Spleen (tissue), 11 donors: ENCODE data around the gene PEF1. TPM values are rescaled to one million over a fixed set of nuclear protein-coding genes. Genes with fewer than 3 reads are reported as not detected.

ENCODE experiments used
- DNase-seq: peaks from one replicate; pipeline ENCODE4 v3.0.0-alpha.2; 2020
- H3K27ac ChIP-seq, 8 donors: fragments of 200-600 bp; sonication (generic) in 7 of 8; 1 replicate in 4 of 8; 2 replicates in 4 of 8; pipeline versions ENCODE4 v1.5.0 to v1.8.0; 2016 to 2021; ENCODE audit warnings: inconsistent platforms in 4 of 8, mild to moderate bottlenecking in 4 of 8, moderate library complexity in 1 of 8
- H3K27me3 ChIP-seq, 7 donors: fragments of 200-600 bp; sonication (generic) in 6 of 7; replicated peaks in 1 of 7; 1 replicate in 4 of 7; 2 replicates in 3 of 7; pipeline versions ENCODE4 v1.5.0 to v1.8.0; 2016 to 2021; ENCODE audit warnings: inconsistent platforms in 3 of 7, mild to moderate bottlenecking in 1 of 7
- H3K36me3 ChIP-seq, 6 donors: fragments of 200-600 bp; sonication (generic) in 5 of 6; 1 replicate in 4 of 6; 2 replicates in 2 of 6; pipeline versions ENCODE4 v1.5.0 to v1.8.0; 2016 to 2021; ENCODE audit warnings: inconsistent platforms in 2 of 6
- H3K4me1 ChIP-seq, 6 donors: fragments of 200-600 bp; sonication (generic) in 5 of 6; 1 replicate in 3 of 6; 2 replicates in 3 of 6; pipeline versions ENCODE4 v1.5.0 to v1.8.0; 2016 to 2021; ENCODE audit warnings: inconsistent platforms in 3 of 6
- H3K4me3 ChIP-seq, 8 donors: fragments of 200-600 bp; sonication (generic) in 7 of 8; 1 replicate in 4 of 8; 2 replicates in 4 of 8; pipeline versions ENCODE4 v1.5.0 to v1.8.0; 2016 to 2021; ENCODE audit warnings: inconsistent platforms in 4 of 8, mild to moderate bottlenecking in 4 of 8, moderate library complexity in 2 of 8
- H3K9me3 ChIP-seq, 8 donors: fragments of 200-600 bp; sonication (generic) in 7 of 8; 1 replicate in 4 of 8; 2 replicates in 4 of 8; pipeline versions ENCODE4 v1.5.0 to v1.8.0; 2016 to 2021; ENCODE audit warnings: inconsistent platforms in 4 of 8
- POLR2A ChIP-seq, 3 donors: fragments of 450-650 bp; IDR thresholded peaks; one replicate each; pipeline ENCODE4 v1.5.1; 2017; ENCODE audit warnings: antibody characterized with exemption in 3 of 3, mild to moderate bottlenecking in 1 of 3
- POLR2AphosphoS5 ChIP-seq, 3 donors: sonication (generic); formaldehyde crosslinking; IDR thresholded peaks; one replicate each; pipeline ENCODE4 v1.5.1; 2017; ENCODE audit warnings: antibody characterized with exemption in 3 of 3
- WGBS, 5 donors: extraction: QIAGEN DNeasy Blood & Tissue Kit in 3 of 5; methylation state at CpG; one replicate each; pipeline versions ENCODE4 v1.1.5 to v1.1.7; 2013 to 2018; 5-methylcytosine and 5-hydroxymethylcytosine counted together
- intact Hi-C: fragments of 100-400 bp; cut with DNase I; formaldehyde crosslinking; loops from one replicate; pipeline ENCODE4 v1.15.0; 2023; ENCODE audit warnings: low total_unique reads
- polyA plus RNA-seq, 3 donors: library from polyadenylated mRNA; stranded (reverse); fragments of 200-250 nt; gene quantifications; one replicate each; pipeline ENCODE4 v1.2.1, GENCODE V29; 2013
- total RNA-seq, 7 donors: library from RNA; depleted of rRNA in 3 of 7; stranded (reverse); fragments of >200 nt in 3 of 7; fragmentation: NEBNext Ultra II Directional in 4 of 7; extraction: Animal tissue kit (Norgen Biotek cat#: 25700) in 4 of 7; gene quantifications; one replicate each; pipeline versions ENCODE4 v1.1.0 to v1.2.1, GENCODE V29; 2016 to 2021
- TF ChIP-seq, protein P1 (sequence below), 11 experiments: fragments of 200-600 bp in 7 of 11; fragments of 450-650 bp in 4 of 11; sonication (generic) in 4 of 11; IDR thresholded peaks in 8 of 11; conservative IDR thresholded peaks in 3 of 11; 1 replicate in 7 of 11; 2 replicates in 4 of 11; pipeline versions ENCODE4 v1.4.0 to v1.8.0; 2016 to 2021; ENCODE audit warnings: antibody characterized with exemption in 11 of 11, inconsistent platforms in 4 of 11, mild to moderate bottlenecking in 1 of 11
- donor health status: healthy with polysubstance abuse.
- donor health status: DM: no; HTN: no; CAD: no; lungs with moderate emphysema.
- donor health status: DM: no; HTN: no; CAD: no.
- donor health status: Bipolar disorder and iron deficiency.
- donor health status: healthy.
- donor health status: DM: no; HTN: no; CAD: no.
- donor health status: DM: yes; HTN: yes; CAD: no.

Gene PEF1
- total and polyA plus RNA-seq, 10 donors = 46.5 to 73.4 (median 55.7) TPM

GRCh38 chr1:31609514-31610118 is 35.1 kb downstream of the PEF1 start:
- H3K4me3 ChIP-seq = no peak overlapping the region
- intact Hi-C loops = no loop called here

GRCh38 chr1:31607360-31607759 is 37.3 kb downstream of the PEF1 start:
- Histone ChIP-seq H3K27me3 (no peaks in the 10 kb centered on the region), H3K36me3 (no peaks in the 10 kb centered on the region), H3K9me3 (no peaks in the 10 kb centered on the region), H3K27ac (no peak overlapping the region), H3K4me3 (no peak overlapping the region), H3K4me1 (no peaks in the 10 kb centered on the region)
- intact Hi-C loops = no loop called here
- no peak for DNase-seq
- 88 to 95% (median 93%) methylated on average over 5 of the region's 5 CpGs for WGBS, 5 donors
- TF ChIP-seq, protein P1, sequence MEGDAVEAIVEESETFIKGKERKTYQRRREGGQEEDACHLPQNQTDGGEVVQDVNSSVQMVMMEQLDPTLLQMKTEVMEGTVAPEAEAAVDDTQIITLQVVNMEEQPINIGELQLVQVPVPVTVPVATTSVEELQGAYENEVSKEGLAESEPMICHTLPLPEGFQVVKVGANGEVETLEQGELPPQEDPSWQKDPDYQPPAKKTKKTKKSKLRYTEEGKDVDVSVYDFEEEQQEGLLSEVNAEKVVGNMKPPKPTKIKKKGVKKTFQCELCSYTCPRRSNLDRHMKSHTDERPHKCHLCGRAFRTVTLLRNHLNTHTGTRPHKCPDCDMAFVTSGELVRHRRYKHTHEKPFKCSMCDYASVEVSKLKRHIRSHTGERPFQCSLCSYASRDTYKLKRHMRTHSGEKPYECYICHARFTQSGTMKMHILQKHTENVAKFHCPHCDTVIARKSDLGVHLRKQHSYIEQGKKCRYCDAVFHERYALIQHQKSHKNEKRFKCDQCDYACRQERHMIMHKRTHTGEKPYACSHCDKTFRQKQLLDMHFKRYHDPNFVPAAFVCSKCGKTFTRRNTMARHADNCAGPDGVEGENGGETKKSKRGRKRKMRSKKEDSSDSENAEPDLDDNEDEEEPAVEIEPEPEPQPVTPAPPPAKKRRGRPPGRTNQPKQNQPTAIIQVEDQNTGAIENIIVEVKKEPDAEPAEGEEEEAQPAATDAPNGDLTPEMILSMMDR (IDR thresholded peaks at IDR 0.05 in 8 of 11, conservative IDR thresholded peaks at IDR 0.05 in 3 of 11) = no peak
- TF ChIP-seq POLR2A (IDR thresholded peaks at IDR 0.05) (no peak), POLR2AphosphoS5 (IDR thresholded peaks at IDR 0.05) (no peak)

More at GRCh38 chr1:31609514-31610118, 35.1 kb downstream of the PEF1 start:
- no peaks in the 10 kb centered on the region for H3K36me3 ChIP-seq
- DNase-seq = no peak
- no peak overlapping the region for H3K27ac ChIP-seq
- no peaks in the 10 kb centered on the region for H3K9me3 ChIP-seq
- WGBS, 5 donors = 2 to 16% (median 5%) methylated on average over 1 of the region's 1 CpG
- H3K27me3 ChIP-seq = no peaks in the 10 kb centered on the region
- no peak for TF ChIP-seq POLR2A (IDR thresholded peaks at IDR 0.05)
- no peak for TF ChIP-seq POLR2AphosphoS5 (IDR thresholded peaks at IDR 0.05)
- TF ChIP-seq, protein P1 (IDR thresholded peaks at IDR 0.05 in 8 of 11, conservative IDR thresholded peaks at IDR 0.05 in 3 of 11) = no peak
- no peaks in the 10 kb centered on the region for H3K4me1 ChIP-seq

- H3K27ac ChIP-seq = peak overlapping the region in 1 of 8 donors; percentile 7
- WGBS, 5 donors = 65 to 81% (median 70%) methylated on average over 4 of the region's 4 CpGs
- H3K36me3 ChIP-seq = no peaks in the 10 kb centered on the region
- intact Hi-C loops = no loop called here
- no peak for DNase-seq
- H3K27me3 ChIP-seq = no peaks in the 10 kb centered on the region
- H3K4me3 ChIP-seq = no peak overlapping the region
- H3K4me1 ChIP-seq = no peaks in the 10 kb centered on the region
- no peaks in the 10 kb centered on the region for H3K9me3 ChIP-seq
- no peak for TF ChIP-seq POLR2AphosphoS5 (IDR thresholded peaks at IDR 0.05)
- TF ChIP-seq POLR2A (IDR thresholded peaks at IDR 0.05) = no peak
- TF ChIP-seq, protein P1 (IDR thresholded peaks at IDR 0.05 in 8 of 11, conservative IDR thresholded peaks at IDR 0.05 in 3 of 11) = no peak
These were observed 38.7 kb downstream of the PEF1 start for GRCh38 chr1:31605908-31606427.

GRCh38 chr1:31602081-31602480 is 42.6 kb downstream of the PEF1 start:
- intact Hi-C loops = no loop called here
- 91 to 97% (median 96%) methylated on average over 2 of the region's 2 CpGs for WGBS, 5 donors
- TF ChIP-seq, protein P1 (IDR thresholded peaks at IDR 0.05 in 8 of 11, conservative IDR thresholded peaks at IDR 0.05 in 3 of 11) = no peak
- no peak for TF ChIP-seq POLR2A (IDR thresholded peaks at IDR 0.05)
- TF ChIP-seq POLR2AphosphoS5 (IDR thresholded peaks at IDR 0.05) = no peak

More at GRCh38 chr1:31602081-31602480, 42.6 kb downstream of the PEF1 start:
- Histone ChIP-seq H3K9me3 (no peaks in the 10 kb centered on the region), H3K4me3 (no peak overlapping the region), H3K36me3 (no peaks in the 10 kb centered on the region), H3K27me3 (no peaks in the 10 kb centered on the region), H3K27ac (no peak overlapping the region), H3K4me1 (peaks cover 0 to 1% (median 0%) of the 10 kb centered on the region in 6 donors)
- no peak for DNase-seq
